BLaER1 treated with 17β-estradiol and CSF1 and Interleukin-3, amounts not matched to agents 10 nM and 100 nM (cell line): Measurements from ENCODE around the gene FANCD2.
A peak's percentile ranks its signal among the peaks of the same experiment; 100 is the strongest.
"Not testable (repeated sequence)": the region's sequence is repeated elsewhere in the genome, so short reads cannot be mapped to it uniquely, and the experiment has no call there.

Experiments used
- H3K27ac ChIP-seq, 11 experiments: shearing (Covaris generic); formaldehyde crosslinking; 2 replicates each; pipeline ENCODE4 v1.8.1; 2022
- H3K27me3 ChIP-seq, 11 experiments: shearing (Covaris generic); formaldehyde crosslinking; 2 replicates each; pipeline ENCODE4 v1.8.1; 2022
- H3K36me3 ChIP-seq, 11 experiments: shearing (Covaris generic); formaldehyde crosslinking; 2 replicates each; pipeline ENCODE4 v1.8.1; 2022
- H3K4me1 ChIP-seq, 10 experiments: shearing (Covaris generic); formaldehyde crosslinking; 2 replicates each; pipeline ENCODE4 v1.8.1; 2022
- H3K4me2 ChIP-seq, 11 experiments: shearing (Covaris generic); formaldehyde crosslinking; 2 replicates each; pipeline ENCODE4 v1.8.1; 2022
- H3K4me3 ChIP-seq, 10 experiments: shearing (Covaris generic); formaldehyde crosslinking; 2 replicates each; pipeline ENCODE4 v1.8.1; 2022
- H3K9ac ChIP-seq, 11 experiments: shearing (Covaris generic); formaldehyde crosslinking; 2 replicates each; pipeline ENCODE4 v1.8.1; 2022
- H3K9me3 ChIP-seq, 11 experiments: shearing (Covaris generic); formaldehyde crosslinking; replicated peaks in 1 of 11; 2 replicates each; pipeline ENCODE4 v1.8.1; 2022
- H4K20me1 ChIP-seq, 11 experiments: shearing (Covaris generic); formaldehyde crosslinking; 2 replicates each; pipeline ENCODE4 v1.8.1; 2022
- Cebpa-rat ChIP-seq, 11 experiments: shearing (Covaris generic); IDR thresholded peaks; 2 replicates each; pipeline ENCODE4 v1.8.1; 2022

The FANCD2 gene

DNA sequence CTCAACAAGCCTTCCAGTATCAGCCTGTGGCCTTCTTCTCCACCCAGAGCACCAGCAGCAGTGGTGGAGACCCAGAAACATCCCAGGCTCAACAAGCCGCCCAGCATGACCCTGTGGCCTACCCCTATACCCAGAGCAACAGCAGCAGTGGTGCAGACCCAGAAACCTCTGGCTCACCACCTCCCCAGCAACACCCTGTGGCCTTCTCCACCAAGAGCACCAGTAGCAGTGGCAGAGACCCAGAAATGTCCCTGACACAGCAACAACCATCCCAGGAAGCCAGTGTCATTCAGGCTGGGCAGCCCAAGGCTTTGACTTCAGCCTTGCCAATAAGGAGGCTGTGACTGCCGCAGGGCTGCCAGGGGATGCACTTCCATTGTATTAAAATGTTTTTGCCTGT is 23.3 kb upstream of the FANCD2 start:
- peaks cover 0 to 12% (median 9%) of the 10 kb centered on the region in 10 experiments; a peak in 11 of 20 replicates for H3K4me1 ChIP-seq
- H3K9ac ChIP-seq: no peak overlapping the region

DNA sequence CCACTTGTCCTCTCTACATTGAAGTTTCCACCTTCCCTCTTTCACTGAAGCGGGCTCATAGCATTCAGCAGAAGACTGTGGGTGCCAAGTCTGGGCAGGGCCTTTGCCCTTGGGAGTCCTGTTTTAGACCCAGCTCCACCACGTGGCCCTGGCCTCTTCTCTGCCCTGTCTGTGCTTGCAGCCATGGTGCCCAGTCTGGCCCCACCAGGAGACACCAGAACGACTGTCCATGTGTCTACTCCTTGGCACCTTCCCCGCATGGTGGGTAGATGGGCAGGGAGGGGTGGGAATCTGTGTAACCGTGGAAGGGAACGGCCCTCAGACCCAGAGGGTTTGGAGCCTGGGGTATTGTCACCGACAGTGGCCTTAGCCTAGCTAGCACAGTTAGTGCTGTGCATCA is 21.7 kb upstream of the FANCD2 start:
- Histone ChIP-seq H4K20me1 (peaks cover 0 to 46% (median 22%) of the 10 kb centered on the region in 11 experiments; a peak in 13 of 22 replicates), H3K27ac (no peak overlapping the region), H3K9ac (no peak overlapping the region), H3K36me3 (peaks cover 12 to 64% (median 51%) of the 10 kb centered on the region in 11 experiments), H3K27me3 (no peaks in the 10 kb centered on the region), H3K4me3 (no peak overlapping the region), H3K4me2 (no peak overlapping the region), H3K4me1 (peaks cover 10 to 27% (median 24%) of the 10 kb centered on the region in 10 experiments), H3K9me3 (no peaks in the 10 kb centered on the region)
- no peak for TF ChIP-seq Cebpa-rat (IDR thresholded peaks at IDR 0.05)

More for the DNA sequence above, 23.3 kb upstream of the FANCD2 start:
- Histone ChIP-seq H3K27me3 (no peaks in the 10 kb centered on the region), H3K27ac (no peak overlapping the region), H3K4me3 (no peak overlapping the region), H3K4me2 (no peak overlapping the region), H3K36me3 (peaks cover 21 to 80% (median 66%) of the 10 kb centered on the region in 11 experiments), H4K20me1 (peaks cover 0 to 34% (median 19%) of the 10 kb centered on the region in 11 experiments; a peak in 11 of 22 replicates), H3K9me3 (no peaks in the 10 kb centered on the region)
- no peak for TF ChIP-seq Cebpa-rat (IDR thresholded peaks at IDR 0.05)

GRCh38 chr3:10004960-10005564 is 21.2 kb upstream of the FANCD2 start:
- no peak for TF ChIP-seq Cebpa-rat (IDR thresholded peaks at IDR 0.05)
- Histone ChIP-seq H3K4me3 (no peak overlapping the region), H4K20me1 (peaks cover 0 to 49% (median 25%) of the 10 kb centered on the region in 11 experiments; a peak in 13 of 22 replicates)

DNA sequence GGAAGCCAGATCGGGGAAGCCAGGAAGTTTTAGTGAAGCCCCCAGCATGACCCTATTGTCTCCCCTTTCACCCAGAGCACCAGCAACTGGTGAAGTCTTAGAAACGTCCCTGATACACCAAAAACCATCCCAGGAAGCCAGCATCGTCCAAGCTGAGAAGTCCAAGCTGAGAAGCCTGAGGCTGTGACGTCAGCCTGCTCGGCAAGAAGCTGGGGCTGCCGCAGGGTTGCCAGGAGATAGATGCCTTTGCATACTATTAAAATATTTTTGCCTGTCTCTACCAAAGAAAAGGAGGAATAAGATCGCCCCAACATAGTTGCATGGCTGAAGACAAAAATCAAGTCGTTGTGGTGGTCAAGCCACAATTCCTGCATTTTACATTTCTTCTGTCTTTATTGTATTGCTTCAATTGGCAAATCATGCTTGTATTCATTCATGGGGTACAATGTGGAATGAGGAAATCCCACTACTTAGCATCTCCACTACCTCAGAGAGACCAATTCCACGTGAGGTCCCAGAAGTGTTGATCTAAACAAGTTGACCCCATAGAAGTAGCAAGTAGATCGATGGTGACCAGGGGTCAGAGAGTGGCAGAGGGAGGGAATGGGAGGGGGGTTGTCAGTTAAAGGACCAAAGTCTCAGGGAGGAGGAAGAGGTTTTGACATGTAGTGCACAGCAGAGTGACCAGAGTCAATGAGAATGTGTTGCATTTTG is 20.0 kb upstream of the FANCD2 start:
- Histone ChIP-seq H3K4me1 (peaks cover 22 to 42% (median 38%) of the 10 kb centered on the region in 10 experiments), H4K20me1 (peaks cover 0 to 55% (median 25%) of the 10 kb centered on the region in 11 experiments; a peak in 13 of 22 replicates), H3K9ac (no peak overlapping the region), H3K4me3 (no peak overlapping the region), H3K27me3 (no peaks in the 10 kb centered on the region), H3K9me3 (no peaks in the 10 kb centered on the region), H3K36me3 (peaks cover 8 to 48% (median 35%) of the 10 kb centered on the region in 11 experiments), H3K4me2 (no peak overlapping the region), H3K27ac (no peak overlapping the region)
- TF ChIP-seq Cebpa-rat (IDR thresholded peaks at IDR 0.05): no peak

More at GRCh38 chr3:10004960-10005564, 21.2 kb upstream of the FANCD2 start:
- Histone ChIP-seq H3K4me1 (peaks cover 16 to 33% (median 29%) of the 10 kb centered on the region in 10 experiments), H3K9me3 (no peaks in the 10 kb centered on the region), H3K27ac (no peak overlapping the region), H3K9ac (no peak overlapping the region), H3K27me3 (no peaks in the 10 kb centered on the region), H3K36me3 (peaks cover 8 to 58% (median 45%) of the 10 kb centered on the region in 11 experiments), H3K4me2 (no peak overlapping the region)

GRCh38 chr3:10006762-10007090 is 19.5 kb upstream of the FANCD2 start:
- H3K9ac ChIP-seq: no peak overlapping the region
- no peak overlapping the region for H3K4me2 ChIP-seq
- peaks cover 27 to 46% (median 41%) of the 10 kb centered on the region in 10 experiments for H3K4me1 ChIP-seq
- peaks cover 8 to 43% (median 32%) of the 10 kb centered on the region in 11 experiments for H3K36me3 ChIP-seq
- no peaks in the 10 kb centered on the region for H3K9me3 ChIP-seq
- H4K20me1 ChIP-seq: peaks cover 0 to 60% (median 25%) of the 10 kb centered on the region in 11 experiments; a peak in 13 of 22 replicates
- H3K27ac ChIP-seq: no peak overlapping the region
- no peaks in the 10 kb centered on the region for H3K27me3 ChIP-seq
- H3K4me3 ChIP-seq: no peak overlapping the region
- no peak for TF ChIP-seq Cebpa-rat (IDR thresholded peaks at IDR 0.05)

- Histone ChIP-seq H3K27me3 (no peaks in the 10 kb centered on the region), H3K4me2 (peak overlapping the region in 5 of 11 experiments; percentile 11 to 100 (median 43); a peak in 7 of 22 replicates), H3K9ac (peak overlapping the region in 1 of 11 experiments; percentile 28; a peak in 1 of 22 replicates), H3K27ac (no peak overlapping the region), H3K9me3 (no peaks in the 10 kb centered on the region), H3K36me3 (peaks cover 8 to 37% (median 27%) of the 10 kb centered on the region in 11 experiments), H3K4me1 (peaks cover 27 to 47% (median 41%) of the 10 kb centered on the region in 10 experiments), H3K4me3 (no peak overlapping the region), H4K20me1 (peaks cover 0 to 60% (median 25%) of the 10 kb centered on the region in 11 experiments; a peak in 13 of 22 replicates)
- TF ChIP-seq Cebpa-rat (IDR thresholded peaks at IDR 0.05): no peak
Measured at GRCh38 chr3:10007126-10007782, 19.0 kb upstream of the FANCD2 start.

- not testable (repeated sequence) for H3K27ac ChIP-seq, H3K4me3 ChIP-seq, H3K27me3 ChIP-seq, H3K9me3 ChIP-seq
- H3K4me2 ChIP-seq: peak overlapping the region; percentile 92 to 100 (median 99); a peak in 19 of 22 replicates
- H3K4me1 ChIP-seq: peaks cover 27 to 47% (median 41%) of the 10 kb centered on the region in 10 experiments
- H4K20me1 ChIP-seq: peaks cover 0 to 51% (median 25%) of the 10 kb centered on the region in 11 experiments; a peak in 13 of 22 replicates
- peaks cover 8 to 28% (median 17%) of the 10 kb centered on the region in 11 experiments for H3K36me3 ChIP-seq
- peak overlapping the region in 2 of 11 experiments; percentile 63 to 66; a peak in 2 of 22 replicates for H3K9ac ChIP-seq
Measured at GRCh38 chr3:10008216-10008587, 18.0 kb upstream of the FANCD2 start.

GRCh38 chr3:10008588-10009344 is 17.5 kb upstream of the FANCD2 start:
- Histone ChIP-seq H3K4me3 (peak overlapping the region; percentile 49 to 66 (median 56)), H3K9me3 (no peaks in the 10 kb centered on the region), H3K27ac (peak overlapping the region in 3 of 11 experiments; percentile 25 to 47 (median 30); a peak in 3 of 22 replicates), H3K4me2 (peak overlapping the region; percentile 92 to 100 (median 99)), H3K9ac (peak overlapping the region; percentile 36 to 66 (median 61); a peak in 17 of 22 replicates), H3K27me3 (no peaks in the 10 kb centered on the region), H3K4me1 (peaks cover 27 to 47% (median 41%) of the 10 kb centered on the region in 10 experiments), H3K36me3 (peaks cover 5 to 22% (median 12%) of the 10 kb centered on the region in 11 experiments; a peak in 20 of 22 replicates), H4K20me1 (peaks cover 0 to 51% (median 25%) of the 10 kb centered on the region in 11 experiments; a peak in 13 of 22 replicates)
- TF ChIP-seq Cebpa-rat (IDR thresholded peaks at IDR 0.05): no peak
